ENCODE measurements around the gene CDON.
"Not testable (repeated sequence)": the region's sequence is repeated elsewhere in the genome, so short reads cannot be mapped to it uniquely, and the experiment has no call there.

Gene CDON

DNA sequence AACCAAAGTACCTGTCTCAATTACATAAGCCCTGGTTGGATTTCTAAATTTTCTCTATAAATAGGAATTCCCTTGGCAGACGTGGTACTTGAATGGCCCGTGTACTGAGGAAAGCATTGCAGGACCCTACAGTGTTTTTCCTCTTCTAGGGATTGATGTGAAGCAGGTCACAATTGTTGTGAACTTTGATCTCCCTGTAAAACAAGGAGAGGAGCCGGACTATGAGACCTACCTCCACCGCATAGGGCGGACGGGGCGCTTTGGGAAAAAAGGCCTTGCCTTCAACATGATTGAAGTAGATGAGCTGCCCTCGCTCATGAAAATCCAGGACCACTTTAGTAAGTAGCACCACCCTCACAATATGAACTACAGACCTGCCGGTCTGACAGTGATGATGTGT, 141.6 kb downstream of the CDON start:
- no peak for DNase-seq

DNA sequence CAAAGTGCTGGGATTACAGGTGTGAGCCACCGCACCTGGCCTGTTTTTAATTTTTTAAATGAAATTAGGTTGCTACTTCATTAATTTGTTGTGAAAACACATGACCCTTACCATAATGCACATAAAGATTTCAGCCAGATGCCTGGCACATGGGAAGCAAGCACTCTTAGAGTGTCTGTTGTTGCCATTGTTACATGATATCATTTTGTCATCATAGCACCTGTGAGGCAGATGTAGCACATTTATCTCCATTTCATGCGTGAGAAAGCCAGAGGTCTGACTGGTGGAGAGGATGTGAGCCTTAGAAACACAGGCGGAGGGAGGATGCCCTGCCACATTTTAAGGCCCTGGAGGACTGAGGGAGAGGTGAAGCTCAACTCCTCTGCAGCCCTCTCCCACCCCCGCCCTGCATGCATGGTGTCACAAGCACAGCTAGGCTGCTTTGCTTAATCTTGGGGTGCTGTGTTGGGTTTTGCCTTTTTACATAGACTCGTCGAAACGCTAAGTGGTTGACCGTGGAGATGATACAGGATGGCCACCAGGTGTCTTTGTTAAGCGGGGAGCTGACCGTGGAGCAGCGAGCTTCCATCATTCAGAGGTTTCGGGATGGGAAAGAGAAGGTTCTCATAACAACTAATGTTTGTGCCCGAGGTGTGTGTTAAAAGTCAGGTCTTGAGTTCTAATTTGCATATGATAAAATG, 144.4 kb downstream of the CDON start:
- no peak for DNase-seq

DNA sequence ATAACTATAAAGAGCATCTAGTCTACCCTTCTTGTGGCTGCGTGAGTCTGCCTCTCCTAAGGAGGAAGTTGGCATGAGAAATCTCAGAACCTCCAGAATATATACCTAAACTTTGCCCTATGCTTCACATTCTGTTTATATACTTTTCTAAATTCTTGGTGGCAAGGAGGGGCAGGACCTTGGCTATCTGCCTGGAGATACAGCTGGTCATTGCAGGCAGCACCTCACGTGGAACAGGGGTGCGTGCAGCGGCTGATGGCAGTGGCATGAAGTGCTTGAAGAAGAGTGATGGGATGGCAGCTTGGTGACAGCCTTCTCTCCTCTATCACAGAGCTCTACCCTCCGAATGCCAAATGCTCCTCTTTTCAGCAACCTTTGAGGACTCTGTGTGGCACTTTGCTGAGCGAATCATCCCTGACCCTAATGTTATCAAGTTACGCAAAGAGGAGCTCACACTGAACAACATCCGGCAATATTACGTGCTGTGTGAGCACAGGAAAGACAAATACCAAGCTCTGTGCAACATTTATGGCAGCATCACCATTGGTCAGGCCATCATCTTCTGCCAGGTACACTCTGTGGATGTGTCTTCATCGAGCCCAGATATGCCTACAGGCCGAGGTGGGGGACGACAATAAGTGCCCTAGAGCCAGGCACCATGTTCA, 145.9 kb downstream of the CDON start:
- no peak for DNase-seq

DNA sequence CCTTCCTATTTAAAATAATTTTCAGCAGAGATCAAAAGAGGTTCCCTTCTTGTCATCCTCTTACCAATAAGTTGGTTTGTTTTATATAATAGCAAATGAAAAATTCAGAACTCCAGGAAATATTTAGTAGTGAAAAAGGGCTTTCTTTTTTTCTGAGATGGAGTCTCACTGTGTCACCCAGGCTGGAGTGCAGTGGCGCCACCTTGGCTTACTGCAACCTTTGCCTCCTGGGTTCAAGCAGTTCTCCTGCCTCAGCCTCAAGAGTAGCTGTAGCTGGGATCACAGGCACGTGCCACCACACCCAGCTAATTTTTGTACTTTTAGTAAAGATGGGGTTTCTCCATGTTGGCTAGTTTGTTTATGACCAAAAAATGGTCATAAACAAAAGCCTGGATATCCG, 148.1 kb downstream of the CDON start:
- not testable (repeated sequence) for DNase-seq

DNA sequence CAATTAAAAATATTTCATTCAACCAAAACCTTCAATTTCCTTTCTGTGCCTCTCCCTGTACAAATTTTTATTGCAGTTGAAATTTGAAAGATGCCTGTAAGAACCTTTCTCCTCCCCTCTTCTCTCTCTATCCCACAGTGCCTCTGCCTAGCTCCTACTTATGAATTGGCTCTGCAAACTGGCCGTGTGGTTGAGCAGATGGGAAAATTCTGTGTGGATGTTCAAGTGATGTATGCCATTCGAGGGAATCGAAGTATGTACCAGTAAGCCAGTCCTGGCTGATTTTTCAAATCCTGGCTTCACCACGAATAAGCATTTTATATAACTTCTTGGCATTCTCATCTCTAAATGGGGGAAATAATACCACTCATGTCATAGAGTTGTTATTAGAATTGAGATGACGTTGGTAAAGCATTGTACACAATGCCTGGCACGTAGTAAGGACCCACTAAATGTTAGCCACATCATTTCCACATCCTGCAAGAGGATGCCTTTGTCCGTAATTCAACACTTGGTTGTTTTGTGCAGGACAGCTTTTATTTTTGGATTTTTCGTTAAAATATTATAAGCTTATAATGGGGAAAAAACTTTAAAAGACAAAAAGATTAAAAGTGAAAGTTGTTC, 152.3 kb downstream of the CDON start:
- DNase-seq, result no peak

Data from CD4-positive, alpha-beta T cell treated with Interferon gamma for 1 hour (primary cell).